Ectodermal cell (in vitro differentiated cells): ENCODE results near the gene SARS1.
A peak's percentile ranks its signal among the peaks of the same experiment; 100 is the strongest.

Source experiments
- H3K27ac ChIP-seq: 2 replicates; pipeline ENCODE4 v1.7.0; 2013; ENCODE audit warnings: mild to moderate bottlenecking, low read depth, low read length; ENCODE audit not compliant: insufficient read depth, poor library complexity, severe bottlenecking
- H3K27me3 ChIP-seq: 2 replicates; pipeline ENCODE4 v1.7.0; 2013; ENCODE audit warnings: mild to moderate bottlenecking, low read length; ENCODE audit not compliant: insufficient read depth, control insufficient read depth, poor library complexity, severe bottlenecking
- H3K36me3 ChIP-seq: one replicate; pipeline ENCODE4 v1.7.0; 2013; ENCODE audit warnings: low read length; ENCODE audit not compliant: control insufficient read depth, insufficient read depth
- H3K4me1 ChIP-seq: one replicate; pipeline ENCODE4 v1.7.0; 2013; ENCODE audit warnings: low read length; ENCODE audit not compliant: control insufficient read depth, insufficient read depth
- H3K4me3 ChIP-seq: 2 replicates; pipeline ENCODE4 v1.7.0; 2013; ENCODE audit warnings: low read depth, low read length, control low read depth; ENCODE audit not compliant: insufficient read depth
- H3K9me3 ChIP-seq: 2 replicates; pipeline ENCODE4 v1.7.0; 2013; ENCODE audit warnings: mild to moderate bottlenecking, low read length, moderate library complexity; ENCODE audit not compliant: control insufficient read depth
- WGBS, 2 experiments: methylation state at CpG; one replicate each; pipeline ENCODE4 v1.1.7; 2013; ENCODE audit warnings: missing lambda C conversion rate in 2 of 2; 5-methylcytosine and 5-hydroxymethylcytosine counted together

The SARS1 gene

GRCh38 chr1:109255097-109255651, 41.5 kb downstream of the SARS1 start:
- WGBS, 2 experiments: 18 to 21% methylated on average over 15 of the region's 15 CpGs
- Histone ChIP-seq H3K36me3 (peaks cover 14% of the 10 kb centered on the region), H3K4me1 (peaks cover 47% of the 10 kb centered on the region), H3K9me3 (no peaks in the 10 kb centered on the region), H3K27me3 (peaks cover 2% of the 10 kb centered on the region), H3K27ac (peak overlapping the region; percentile 95), H3K4me3 (peak overlapping the region; percentile 32)

DNA sequence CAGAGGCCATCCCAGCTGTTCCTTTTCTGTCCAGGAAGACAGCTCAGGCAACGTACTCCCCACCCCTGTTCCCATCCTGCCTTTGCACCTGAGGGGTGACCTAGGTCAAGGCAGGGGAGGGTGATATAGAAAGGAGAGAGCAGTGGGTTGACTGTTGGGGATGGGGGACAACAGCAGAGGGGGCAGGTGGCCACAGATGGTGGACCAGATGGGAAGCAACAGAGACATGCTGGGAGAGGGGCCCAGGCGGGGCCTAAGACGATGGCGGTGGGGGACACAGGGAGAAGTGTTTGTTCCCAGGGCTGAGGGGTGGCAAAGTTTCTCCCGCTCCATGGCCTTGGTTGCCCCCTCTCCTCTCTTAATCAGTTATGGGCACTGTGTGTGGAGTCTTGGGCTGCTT, 42.0 kb downstream of the SARS1 start:
- 85 to 86% methylated on average over 5 of the region's 5 CpGs for WGBS, 2 experiments
- no peaks in the 10 kb centered on the region for H3K9me3 ChIP-seq
- H3K4me1 ChIP-seq: peaks cover 52% of the 10 kb centered on the region
- H3K27ac ChIP-seq: peak overlapping the region; percentile 95
- H3K36me3 ChIP-seq: peaks cover 14% of the 10 kb centered on the region
- H3K27me3 ChIP-seq: no peaks in the 10 kb centered on the region
- H3K4me3 ChIP-seq: peak overlapping the region; percentile 32

DNA sequence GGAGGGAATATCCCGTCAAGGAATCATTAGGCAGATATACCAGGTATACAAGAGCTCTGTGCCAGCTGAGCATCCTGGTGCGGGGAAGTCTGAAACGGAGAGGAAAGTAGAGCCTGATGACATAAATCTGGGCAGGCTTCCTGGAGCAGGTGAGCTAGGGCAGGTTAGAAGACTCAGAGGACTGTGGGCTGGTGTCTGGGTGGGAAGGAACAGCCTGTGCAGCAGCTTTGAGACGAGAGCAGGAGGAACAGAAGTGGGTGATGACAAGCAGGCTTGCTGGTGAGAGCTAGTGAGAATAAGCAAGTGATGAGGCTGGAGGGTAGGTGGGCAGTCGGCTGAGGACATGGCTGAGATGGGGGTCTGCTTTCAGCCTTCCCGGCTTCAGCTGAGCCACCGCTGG, 42.4 kb downstream of the SARS1 start:
- peak overlapping the region; percentile 21 for H3K27ac ChIP-seq
- WGBS, 2 experiments: 86 to 88% methylated on average over 7 of the region's 7 CpGs

GRCh38 chr1:109256971-109257681, 43.4 kb downstream of the SARS1 start:
- Histone ChIP-seq H3K4me1 (peaks cover 57% of the 10 kb centered on the region), H3K27ac (no peak overlapping the region), H3K4me3 (no peak overlapping the region), H3K9me3 (no peaks in the 10 kb centered on the region), H3K27me3 (no peaks in the 10 kb centered on the region), H3K36me3 (peaks cover 15% of the 10 kb centered on the region)
- 94 to 98% methylated on average over 5 of the region's 5 CpGs for WGBS, 2 experiments

More for the DNA sequence above, 42.4 kb downstream of the SARS1 start:
- no peaks in the 10 kb centered on the region for H3K9me3 ChIP-seq
- peaks cover 56% of the 10 kb centered on the region for H3K4me1 ChIP-seq
- H3K4me3 ChIP-seq: no peak overlapping the region
- H3K27me3 ChIP-seq: no peaks in the 10 kb centered on the region
- peaks cover 14% of the 10 kb centered on the region for H3K36me3 ChIP-seq

DNA sequence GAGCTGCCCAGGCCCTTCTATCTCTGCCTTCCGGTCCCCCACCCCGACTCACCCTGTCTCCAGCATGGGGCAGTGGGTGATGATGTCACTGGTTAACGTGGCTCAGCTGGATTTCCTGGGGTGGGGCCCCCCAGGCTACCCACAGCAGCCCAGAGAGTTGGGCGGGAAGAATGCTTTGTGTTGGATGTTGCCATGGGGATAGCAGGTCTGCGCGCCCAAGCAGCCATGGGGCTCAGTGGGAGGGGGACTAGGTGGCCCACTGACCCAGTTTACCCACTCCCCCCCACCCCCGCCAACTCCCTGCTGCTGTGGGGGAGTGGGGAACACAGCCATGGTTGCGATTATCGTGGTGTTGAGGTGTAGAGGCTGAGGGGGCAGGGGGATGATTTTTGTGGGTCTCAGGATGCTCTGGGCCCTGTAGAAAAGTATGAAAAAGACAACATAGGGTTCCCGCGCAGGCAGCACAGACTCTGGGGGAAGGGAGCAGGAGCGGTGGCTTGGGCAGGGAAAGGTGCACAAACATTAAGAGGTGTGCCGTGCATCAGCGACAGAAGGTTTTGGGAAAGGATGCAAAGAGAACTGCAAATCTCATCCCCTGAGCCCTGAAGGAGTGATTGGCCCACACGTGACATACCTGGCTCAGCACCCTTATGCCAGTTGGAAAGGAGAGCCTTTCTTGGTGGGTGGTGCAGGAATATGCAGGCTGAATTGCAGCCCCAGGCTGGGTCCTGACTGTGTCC, 44.1 kb downstream of the SARS1 start:
- Histone ChIP-seq H3K27me3 (no peaks in the 10 kb centered on the region), H3K9me3 (no peaks in the 10 kb centered on the region), H3K27ac (no peak overlapping the region), H3K36me3 (peaks cover 11% of the 10 kb centered on the region), H3K4me1 (peaks cover 57% of the 10 kb centered on the region), H3K4me3 (no peak overlapping the region)
- 88 to 92% methylated on average over 12 to 15 of the region's 15 CpGs for WGBS, 2 experiments

DNA sequence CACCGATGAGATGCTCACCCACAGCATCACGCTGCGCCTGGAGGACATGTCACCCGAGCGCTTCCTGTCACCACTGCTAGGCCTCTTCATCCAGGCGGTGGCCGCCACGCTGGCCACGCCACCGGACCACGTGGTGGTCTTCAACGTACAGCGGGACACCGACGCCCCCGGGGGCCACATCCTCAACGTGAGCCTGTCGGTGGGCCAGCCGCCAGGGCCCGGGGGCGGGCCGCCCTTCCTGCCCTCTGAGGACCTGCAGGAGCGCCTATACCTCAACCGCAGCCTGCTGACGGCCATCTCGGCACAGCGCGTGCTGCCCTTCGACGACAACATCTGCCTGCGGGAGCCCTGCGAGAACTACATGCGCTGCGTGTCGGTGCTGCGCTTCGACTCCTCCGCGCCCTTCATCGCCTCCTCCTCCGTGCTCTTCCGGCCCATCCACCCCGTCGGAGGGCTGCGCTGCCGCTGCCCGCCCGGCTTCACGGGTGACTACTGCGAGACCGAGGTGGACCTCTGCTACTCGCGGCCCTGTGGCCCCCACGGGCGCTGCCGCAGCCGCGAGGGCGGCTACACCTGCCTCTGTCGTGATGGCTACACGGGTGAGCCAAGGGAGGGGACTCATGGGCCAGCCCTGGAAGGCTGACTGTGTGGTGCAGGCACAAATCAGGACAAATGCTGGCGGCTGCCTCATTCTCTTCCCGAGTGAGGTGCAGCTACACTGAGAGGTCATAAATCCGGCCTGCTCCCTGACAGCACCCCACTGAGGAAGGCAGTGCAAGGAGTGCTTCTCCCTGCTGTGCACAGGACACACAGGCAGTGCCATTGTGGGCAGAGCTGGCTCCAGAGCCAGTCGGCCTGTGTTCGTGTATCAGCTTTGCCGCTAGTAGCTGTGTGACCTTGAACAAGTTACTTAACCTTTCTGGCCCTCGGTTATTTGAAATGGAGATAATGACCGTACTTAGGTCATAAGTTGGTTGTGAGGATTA, 45.1 kb downstream of the SARS1 start:
- peaks cover 48% of the 10 kb centered on the region for H3K4me1 ChIP-seq
- WGBS, 2 experiments: 93 to 94% methylated on average over 69 of the region's 69 CpGs
- H3K4me3 ChIP-seq: no peak overlapping the region
- peaks cover 13% of the 10 kb centered on the region for H3K36me3 ChIP-seq
- H3K27me3 ChIP-seq: no peaks in the 10 kb centered on the region
- H3K27ac ChIP-seq: peak overlapping the region; percentile 44
- no peaks in the 10 kb centered on the region for H3K9me3 ChIP-seq

GRCh38 chr1:109259674-109260557, 46.2 kb downstream of the SARS1 start:
- Histone ChIP-seq H3K4me1 (peaks cover 37% of the 10 kb centered on the region), H3K36me3 (peaks cover 13% of the 10 kb centered on the region), H3K27me3 (no peaks in the 10 kb centered on the region), H3K9me3 (no peaks in the 10 kb centered on the region), H3K4me3 (no peak overlapping the region), H3K27ac (no peak overlapping the region)
- 50 to 61% methylated on average over 6 of the region's 7 CpGs for WGBS, 2 experiments

- Histone ChIP-seq H3K27ac (no peak overlapping the region), H3K27me3 (no peaks in the 10 kb centered on the region), H3K4me3 (no peak overlapping the region), H3K36me3 (peaks cover 22% of the 10 kb centered on the region), H3K9me3 (no peaks in the 10 kb centered on the region), H3K4me1 (peaks cover 26% of the 10 kb centered on the region)
- WGBS, 2 experiments: 93 to 97% methylated on average over 16 of the region's 16 CpGs
Observed at GRCh38 chr1:109261006-109261405, 47.3 kb downstream of the SARS1 start.

DNA sequence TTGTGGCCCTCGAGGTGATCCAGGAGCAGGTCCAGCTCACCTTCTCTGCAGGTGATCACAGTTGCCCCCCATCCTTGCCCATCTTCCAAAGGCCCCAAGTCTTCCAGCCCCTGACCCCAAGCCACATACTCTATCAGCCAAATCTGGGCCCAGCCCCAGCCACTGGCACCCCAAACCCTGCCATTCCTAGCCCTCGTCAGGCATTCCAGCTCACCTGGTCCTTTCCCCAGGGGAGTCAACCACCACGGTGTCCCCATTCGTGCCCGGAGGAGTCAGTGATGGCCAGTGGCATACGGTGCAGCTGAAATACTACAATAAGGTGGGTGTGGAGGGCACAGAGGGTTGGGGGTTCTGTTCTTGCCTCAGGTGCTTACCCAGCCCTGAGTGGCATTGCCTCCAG, 47.9 kb downstream of the SARS1 start:
- 94 to 97% methylated on average over 6 of the region's 6 CpGs for WGBS, 2 experiments
- H3K36me3 ChIP-seq: peaks cover 24% of the 10 kb centered on the region
- H3K4me3 ChIP-seq: no peak overlapping the region
- H3K9me3 ChIP-seq: no peaks in the 10 kb centered on the region
- H3K27me3 ChIP-seq: no peaks in the 10 kb centered on the region
- peaks cover 22% of the 10 kb centered on the region for H3K4me1 ChIP-seq
- H3K27ac ChIP-seq: no peak overlapping the region
